GM18867 (cell line): ENCODE data around the gene IL5RA.
A peak's percentile ranks its signal among the peaks of the same experiment; 100 is the strongest.

ENCODE experiments used
- ATAC-seq: cut with Tn5 transposase; IDR thresholded peaks from one replicate; pipeline ENCODE4 v1.9.1; 2021; ENCODE audit warnings: mild to moderate bottlenecking, moderate library complexity; ENCODE audit not compliant: unreplicated experiment

IL5RA gene

GRCh38 chr3:3107858-3108257 lies 2.3 kb downstream of the IL5RA start:
- ATAC-seq, result no peak

DNA sequence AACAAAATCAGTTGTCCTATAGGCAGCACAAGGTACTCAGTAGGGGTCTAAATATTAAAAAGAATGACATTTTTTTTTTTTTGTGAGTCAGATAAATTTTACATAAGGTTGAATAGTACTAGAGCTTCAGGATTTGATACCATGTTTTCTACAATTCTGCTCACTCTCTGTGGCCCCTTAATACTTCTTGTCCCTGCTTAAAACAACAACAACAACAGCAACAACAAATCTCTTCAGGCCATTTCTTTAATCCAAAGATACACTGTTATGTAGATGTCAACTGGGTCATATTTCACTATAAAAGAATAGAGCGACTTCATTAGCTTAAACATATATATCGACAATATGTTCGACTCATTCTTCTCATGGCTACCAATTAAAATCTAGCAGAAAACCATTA lies 3.0 kb downstream of the IL5RA start:
- ATAC-seq, result no peak

- no peak for ATAC-seq
These were observed 4.4 kb downstream of the IL5RA start for GRCh38 chr3:3105815-3106214.

- no peak for ATAC-seq
These were observed 4.9 kb downstream of the IL5RA start for GRCh38 chr3:3105246-3105645.

DNA sequence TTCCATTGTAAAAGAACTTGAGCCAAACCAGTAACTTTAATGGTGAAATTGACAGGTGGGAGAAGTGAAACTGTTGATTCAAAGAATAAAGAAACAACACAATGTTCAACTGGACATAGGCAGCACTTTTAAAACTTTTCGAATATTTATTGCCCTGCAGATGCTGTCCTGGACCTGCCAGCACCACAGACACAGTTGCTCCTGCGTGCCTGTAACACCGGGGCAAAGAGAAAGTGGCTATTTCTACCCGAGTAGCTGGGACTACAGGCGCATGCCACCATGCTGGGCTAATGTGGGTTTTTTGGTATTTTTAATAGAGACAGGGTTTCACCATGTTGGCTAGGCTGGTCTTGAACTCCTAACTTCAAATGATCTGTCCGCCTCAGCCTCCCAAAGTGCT lies 7.4 kb downstream of the IL5RA start:
- ATAC-seq, result no peak

- ATAC-seq, result peak; percentile 62
These were observed 8.3 kb downstream of the IL5RA start for GRCh38 chr3:3101660-3102458.

DNA sequence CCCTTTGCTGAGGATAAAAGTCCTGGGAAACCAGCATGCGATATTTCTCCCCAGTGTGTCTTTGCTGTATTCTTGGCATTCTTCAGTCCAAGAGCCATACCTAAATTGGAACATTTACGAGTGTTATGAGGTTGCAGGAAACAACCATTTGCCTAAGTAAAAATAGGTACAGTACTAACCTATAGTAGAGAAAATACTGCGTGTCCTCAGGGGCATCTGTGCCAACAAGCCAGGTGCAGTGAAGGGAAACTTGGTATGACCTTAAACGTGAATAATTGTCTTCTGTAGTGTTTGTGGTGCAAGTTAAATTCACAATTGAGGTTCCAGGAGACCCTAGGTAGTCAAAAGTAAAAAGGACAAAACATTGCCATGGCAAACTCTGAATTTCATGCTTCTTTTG lies 12.2 kb downstream of the IL5RA start:
- no peak for ATAC-seq

GRCh38 chr3:3089017-3089416 lies 21.2 kb downstream of the IL5RA start:
- peak; percentile 95 for ATAC-seq

- ATAC-seq, result no peak
These were observed 22.3 kb downstream of the IL5RA start for GRCh38 chr3:3087716-3088465.

GRCh38 chr3:3087279-3087678 lies 22.9 kb downstream of the IL5RA start:
- ATAC-seq, result no peak

- ATAC-seq, result no peak
These were observed 23.9 kb downstream of the IL5RA start for GRCh38 chr3:3086239-3086638.

GRCh38 chr3:3085782-3086181 lies 24.4 kb downstream of the IL5RA start:
- ATAC-seq, result peak; percentile 36

GRCh38 chr3:3084890-3085289 lies 25.3 kb downstream of the IL5RA start:
- ATAC-seq, result no peak

GRCh38 chr3:3082234-3082924 lies 27.8 kb downstream of the IL5RA start:
- ATAC-seq, result peak; percentile 86

DNA sequence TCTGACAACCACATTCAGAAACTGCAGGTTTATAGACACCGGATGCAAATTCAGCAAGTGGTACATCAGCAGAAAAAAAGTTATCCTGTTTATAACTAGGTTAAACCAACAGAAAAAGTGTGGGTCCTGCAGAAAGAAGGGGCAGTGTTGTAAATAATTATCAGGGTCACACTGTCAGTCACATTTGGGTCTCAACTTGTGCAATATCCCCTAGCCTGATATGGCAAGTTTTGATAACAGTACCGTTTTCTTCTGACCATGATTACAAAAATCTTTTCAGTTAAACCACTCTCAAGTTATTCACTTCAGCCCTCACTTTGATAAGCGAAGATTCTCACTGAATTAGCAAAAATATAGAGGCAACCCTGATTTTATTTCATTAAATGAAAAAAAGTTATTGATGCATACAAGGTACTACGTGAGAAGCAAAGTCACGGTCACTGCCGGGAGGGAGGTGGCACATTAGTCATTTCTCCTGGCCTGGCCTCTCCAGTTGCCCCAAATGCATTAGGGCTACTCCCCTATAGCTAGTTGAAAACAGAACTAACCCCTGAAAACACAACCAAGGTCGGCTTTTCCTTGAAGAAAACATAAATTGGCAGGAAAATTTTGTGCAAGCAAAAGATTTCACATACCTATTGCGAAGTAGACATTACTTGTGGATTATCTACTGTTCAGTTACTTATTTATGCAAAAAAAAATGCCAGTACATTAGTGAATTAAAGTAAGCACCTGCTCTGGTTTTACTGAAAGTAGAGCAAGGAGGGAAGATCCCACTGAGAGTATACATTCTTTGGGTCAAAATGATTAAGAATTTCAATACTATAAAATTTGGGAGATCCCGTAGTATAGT lies 28.6 kb downstream of the IL5RA start:
- ATAC-seq, result peak; percentile 53

- no peak for ATAC-seq
These were observed 29.9 kb downstream of the IL5RA start for GRCh38 chr3:3080309-3080708.

- ATAC-seq, result peak; percentile 67
These were observed 35.5 kb downstream of the IL5RA start for GRCh38 chr3:3074551-3075257.

- ATAC-seq, result no peak
These were observed 39.0 kb downstream of the IL5RA start for GRCh38 chr3:3071136-3071535.

DNA sequence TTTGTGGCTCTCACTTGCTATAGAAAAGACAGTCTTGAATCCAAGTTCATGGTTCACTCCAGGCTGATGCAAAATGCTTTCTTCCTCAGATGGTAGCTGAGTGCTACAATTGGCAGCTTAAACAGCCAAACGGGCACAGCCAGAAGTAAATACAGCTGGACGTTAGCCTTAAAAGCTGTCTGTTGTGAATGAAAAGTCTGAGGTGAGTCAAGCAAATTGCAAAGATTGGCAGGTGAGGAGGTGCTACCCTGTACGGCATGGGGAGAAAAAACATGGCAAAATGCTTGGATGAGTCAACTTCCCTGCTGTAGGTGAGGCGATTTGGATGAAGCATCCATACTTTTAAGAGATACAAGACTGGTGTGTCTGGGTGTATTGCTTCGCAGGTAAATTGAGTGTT lies 40.5 kb downstream of the IL5RA start:
- no peak for ATAC-seq

DNA sequence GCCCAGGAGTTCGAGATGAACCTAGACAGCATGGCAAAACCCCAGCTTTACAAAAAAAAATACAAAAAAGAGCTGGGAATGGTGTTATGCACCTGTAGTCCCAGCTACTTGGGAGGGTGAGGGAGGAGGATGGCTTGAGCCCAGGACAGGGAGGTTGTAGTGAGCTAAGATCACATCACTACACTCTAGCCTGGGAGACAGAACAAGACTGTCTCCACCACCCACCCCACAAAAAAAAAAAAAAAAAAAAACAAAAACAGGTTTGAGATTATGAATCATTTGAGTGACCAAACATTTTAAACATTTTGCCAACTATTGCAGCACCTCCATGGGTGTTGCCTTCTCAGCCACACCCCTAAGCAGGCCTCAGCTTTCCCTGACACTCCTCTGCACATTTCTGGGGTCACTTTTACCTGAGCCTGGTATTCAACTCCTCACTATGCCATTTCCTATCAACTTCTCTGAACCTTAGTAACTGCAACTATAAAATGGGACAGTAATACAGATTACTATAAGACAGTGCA lies 41.8 kb downstream of the IL5RA start:
- no peak for ATAC-seq
